Activated gamma-delta T cell treated with anti-CD3 and anti-CD28 coated beads, Interleukin-2, amount 50 U/mL, for 16 hours (primary cell): Measurements from ENCODE around the gene CASS4.
A peak's percentile ranks its signal among the peaks of the same experiment; 100 is the strongest.

Experiments used
- DNase-seq: peaks from one replicate; pipeline ENCODE4 v3.0.0-alpha.2; 2020; ENCODE audit warnings: low read depth

Gene CASS4

GRCh38 chr20:56445130-56445529 lies 33.1 kb downstream of the CASS4 start:
- DNase-seq: no peak

DNA sequence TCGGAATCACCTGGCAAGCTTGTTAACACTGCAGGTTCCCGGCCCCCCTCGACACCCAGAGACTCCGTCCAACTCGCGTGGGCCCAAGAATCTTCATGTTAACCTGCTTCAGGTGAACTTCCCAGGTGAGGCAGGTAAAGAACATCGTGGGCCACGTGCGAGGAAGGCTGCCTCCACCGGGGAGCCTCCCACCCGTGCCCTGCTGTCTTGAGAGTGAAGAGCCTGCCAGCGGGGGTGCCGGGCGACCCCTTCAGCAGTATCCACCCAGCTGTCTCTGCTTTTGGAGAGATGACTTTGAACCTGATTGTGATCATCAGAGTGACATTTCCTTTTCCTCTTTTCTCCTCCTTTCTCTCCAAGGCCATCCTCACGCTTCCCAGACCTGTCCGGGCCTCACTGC lies 33.5 kb downstream of the CASS4 start:
- no peak for DNase-seq

- DNase-seq: no peak
These were observed 35.2 kb downstream of the CASS4 start for GRCh38 chr20:56447227-56447626.

DNA sequence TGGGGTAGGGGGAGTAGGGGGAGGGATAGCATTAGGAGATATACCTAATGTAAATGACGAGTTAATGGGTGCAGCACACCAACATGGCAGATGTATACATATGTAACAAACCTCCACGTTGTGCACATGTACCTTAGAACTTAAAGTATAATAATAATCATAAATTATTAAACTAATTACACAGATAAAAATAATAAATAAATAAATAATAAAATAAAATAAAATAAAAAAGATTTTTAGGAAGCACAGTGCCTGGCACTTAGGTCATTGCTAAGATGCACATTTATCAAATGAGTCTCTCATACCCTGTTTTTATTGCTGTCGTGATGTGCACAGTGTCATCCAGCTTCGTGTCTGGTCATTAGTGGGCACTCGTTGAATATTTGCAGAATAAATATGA lies 37.4 kb downstream of the CASS4 start:
- no peak for DNase-seq

- DNase-seq: no peak
These were observed 39.2 kb downstream of the CASS4 start for GRCh38 chr20:56451056-56451765.

- no peak for DNase-seq
These were observed 41.3 kb downstream of the CASS4 start for GRCh38 chr20:56453352-56453751.

DNA sequence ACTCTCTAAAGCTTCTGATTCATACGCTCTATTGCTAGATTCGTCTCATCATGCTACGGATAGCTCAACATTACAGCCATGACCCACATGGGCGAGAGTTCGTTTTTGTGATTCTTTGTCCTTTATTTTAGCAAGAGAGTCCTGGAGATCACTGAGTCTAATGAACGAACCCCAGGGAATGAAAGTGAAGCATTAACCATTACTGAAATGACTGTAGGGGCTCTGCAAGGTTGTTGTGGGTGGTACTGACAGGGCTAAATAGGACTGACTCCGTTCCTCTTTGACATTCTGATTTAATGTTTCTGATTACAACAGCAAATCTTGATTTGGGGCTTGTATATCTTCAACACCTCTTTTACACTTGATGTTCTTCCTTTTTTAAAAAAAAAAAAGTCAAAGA lies 42.7 kb downstream of the CASS4 start:
- DNase-seq: no peak

GRCh38 chr20:56458206-56458821 lies 46.3 kb downstream of the CASS4 start:
- DNase-seq: no peak

- peak; percentile 31 for DNase-seq
These were observed 48.4 kb downstream of the CASS4 start for GRCh38 chr20:56460459-56460858.

- no peak for DNase-seq
These were observed 49.5 kb downstream of the CASS4 start for GRCh38 chr20:56461576-56461975.

- DNase-seq: no peak
These were observed 51.4 kb downstream of the CASS4 start for GRCh38 chr20:56463428-56463827.

DNA sequence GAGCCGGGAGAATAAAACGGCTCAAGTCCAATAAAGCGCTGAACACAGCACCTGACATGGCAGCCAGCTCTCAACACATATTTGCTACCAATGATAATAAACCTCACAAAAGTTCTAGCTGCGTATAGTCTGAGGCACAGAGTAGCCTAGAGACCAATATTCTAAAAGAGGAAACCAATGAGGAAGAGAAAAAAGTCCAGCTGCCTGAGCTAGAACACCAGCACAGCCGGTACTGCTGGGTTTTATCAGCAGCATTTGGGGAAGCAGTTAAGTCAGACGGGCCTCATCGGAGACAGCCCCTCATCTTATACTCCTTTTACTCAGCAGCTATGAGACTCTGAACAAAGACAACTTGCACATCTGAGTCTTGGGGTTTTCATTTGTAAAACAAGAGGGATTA lies 53.9 kb downstream of the CASS4 start:
- no peak for DNase-seq

GRCh38 chr20:56467968-56468315 lies 55.9 kb downstream of the CASS4 start:
- no peak for DNase-seq

- DNase-seq: peak; percentile 94
These were observed 56.4 kb downstream of the CASS4 start, which contains the start of gene RTF2 for GRCh38 chr20:56468316-56469076. RTF2 (plus strand) TSS chr20:56468627; CDS start chr20:56468698, 71 bp downstream.

GRCh38 chr20:56469077-56469449 lies 57.0 kb downstream of the CASS4 start:
- no peak for DNase-seq

- DNase-seq: no peak
These were observed 71.9 kb downstream of the CASS4 start for GRCh38 chr20:56483970-56484369.

- DNase-seq: no peak
These were observed 75.2 kb downstream of the CASS4 start for GRCh38 chr20:56487216-56487615.

DNA sequence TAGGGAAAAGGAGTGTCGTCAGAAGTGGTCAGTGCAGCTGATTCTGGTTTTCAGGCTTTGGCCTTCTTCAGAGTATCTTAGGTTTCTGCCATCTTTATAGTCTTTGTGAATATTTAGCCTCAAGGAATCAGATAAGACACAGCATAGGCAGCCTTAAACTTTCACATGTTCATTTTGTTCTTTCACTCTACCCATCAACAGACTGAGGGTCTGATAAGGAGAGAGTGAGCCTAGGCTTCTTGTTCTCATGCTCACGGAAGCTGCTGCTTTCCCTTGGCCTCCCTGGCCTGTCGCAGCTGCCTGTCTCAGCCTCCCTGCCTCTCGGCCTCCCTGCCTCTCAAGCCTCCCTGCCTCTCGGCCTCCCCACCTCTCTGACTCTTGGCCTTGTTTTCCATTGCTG lies 76.5 kb downstream of the CASS4 start:
- no peak for DNase-seq

- no peak for DNase-seq
These were observed 89.1 kb downstream of the CASS4 start for GRCh38 chr20:56501116-56501515.

DNA sequence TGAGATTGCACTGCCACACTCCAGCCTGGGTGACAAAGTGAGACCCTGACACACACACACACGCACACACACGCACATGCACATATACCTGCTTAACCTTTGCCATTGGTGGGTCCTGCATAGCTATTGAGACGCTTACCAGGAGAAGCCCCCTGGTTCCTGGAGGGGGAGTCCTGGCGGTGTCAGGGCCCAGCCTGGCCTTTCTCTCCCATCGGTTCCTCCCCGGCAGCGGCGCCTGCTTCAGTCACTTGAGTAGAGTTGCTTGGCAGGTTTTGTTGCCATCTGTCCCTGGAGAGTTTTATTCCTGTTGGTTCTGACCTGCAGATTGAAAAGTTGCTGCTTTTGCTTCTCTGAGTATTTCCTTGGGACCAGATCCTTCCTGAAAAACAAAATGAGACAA lies 91.9 kb downstream of the CASS4 start:
- DNase-seq: no peak

DNA sequence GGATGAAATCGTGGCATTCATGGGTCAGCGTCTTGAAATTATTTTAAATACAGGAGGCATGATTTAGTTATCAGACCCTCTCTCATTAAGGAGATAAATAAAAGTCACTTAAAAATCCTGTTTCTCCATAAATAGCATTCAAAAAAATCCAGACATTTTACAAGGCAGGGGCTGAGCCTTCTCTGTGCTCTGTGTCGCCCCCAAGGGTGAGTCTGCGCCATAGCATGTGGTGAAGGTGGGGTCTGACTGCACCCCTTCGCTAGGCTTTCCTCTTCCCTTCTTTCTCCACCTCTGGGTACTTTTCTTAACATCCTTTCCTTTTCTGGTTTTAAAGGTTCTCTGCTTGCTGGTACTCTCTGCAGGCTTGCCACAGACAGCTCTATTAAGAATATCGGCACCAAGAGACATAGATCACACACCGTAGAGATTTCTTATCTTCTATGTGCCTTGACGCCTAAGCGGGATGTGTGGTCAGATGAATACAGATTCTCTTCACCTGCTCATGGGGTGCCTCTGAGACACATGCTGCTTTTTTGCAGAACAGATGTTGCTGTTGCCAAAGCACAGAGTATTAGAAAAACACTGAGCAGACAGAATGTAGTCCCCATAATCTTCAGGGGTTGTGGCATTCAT lies 92.4 kb downstream of the CASS4 start:
- no peak for DNase-seq

DNA sequence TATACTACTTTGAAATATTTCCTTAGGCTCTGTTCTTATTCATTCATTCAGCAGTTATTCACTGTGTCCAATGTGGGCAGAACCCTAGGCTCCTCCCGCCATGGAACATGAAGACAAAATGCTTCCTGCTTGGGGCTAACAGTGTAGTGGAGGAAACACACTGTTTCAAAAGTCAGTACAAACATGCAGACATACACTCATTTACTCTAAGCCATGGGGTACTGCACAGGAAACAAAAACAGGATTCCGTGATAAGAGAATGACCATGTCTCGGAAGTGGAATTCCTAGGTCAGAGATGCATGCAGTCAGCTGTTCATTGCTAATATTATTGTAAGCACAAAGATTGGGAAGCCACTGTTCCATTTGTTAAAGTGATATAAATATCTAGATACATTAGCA lies 94.0 kb downstream of the CASS4 start:
- DNase-seq: no peak
